CD14-positive monocyte (primary cell): ENCODE data around the gene KISS1R. TPM values are rescaled to one million over a fixed set of nuclear protein-coding genes. Genes with fewer than 3 reads are reported as not detected.

Experiments used
- DNase-seq, 3 donors: peaks; one replicate each; pipeline ENCODE4 v3.0.0-alpha.2; 2011 to 2022
- H2AFZ ChIP-seq: 2 replicates; pipeline ENCODE4 v1.6.0; 2012; ENCODE audit warnings: mild to moderate bottlenecking, low read depth, low read length, inconsistent platforms; ENCODE audit not compliant: insufficient read depth, poor library complexity, severe bottlenecking
- H3K27ac ChIP-seq, 2 donors: 1 replicate in 1 of 2; 2 replicates in 1 of 2; pipeline ENCODE4 v1.5.1; 2012 to 2013; ENCODE audit warnings: low read length in 2 of 2, control low read depth in 1 of 2, inconsistent platforms in 1 of 2, low read depth in 1 of 2, mild to moderate bottlenecking in 1 of 2
- H3K27me3 ChIP-seq, 2 donors: one replicate each; pipeline versions ENCODE4 v1.6.0 to v1.6.1; 2011 to 2013; ENCODE audit warnings: low read length in 2 of 2; ENCODE audit not compliant: control insufficient read depth in 2 of 2, insufficient read depth in 2 of 2
- H3K36me3 ChIP-seq, 2 donors: replicated peaks in 1 of 2; 1 replicate in 1 of 2; 2 replicates in 1 of 2; pipeline versions ENCODE4 v1.5.1 to v1.6.1; 2012 to 2013; ENCODE audit warnings: low read length in 2 of 2, control low read depth in 1 of 2, inconsistent platforms in 1 of 2, mild to moderate bottlenecking in 1 of 2; ENCODE audit not compliant: insufficient read depth in 2 of 2, control insufficient read depth in 1 of 2
- H3K4me1 ChIP-seq, 2 donors: 1 replicate in 1 of 2; 2 replicates in 1 of 2; pipeline versions ENCODE4 v1.5.1 to v1.6.1; 2012 to 2013; ENCODE audit warnings: low read length in 2 of 2, control low read depth in 1 of 2, inconsistent platforms in 1 of 2, mild to moderate bottlenecking in 1 of 2, moderate library complexity in 1 of 2; ENCODE audit not compliant: insufficient read depth in 2 of 2, control insufficient read depth in 1 of 2
- H3K4me2 ChIP-seq: replicated peaks from 2 replicates; pipeline ENCODE3; 2012; ENCODE audit warnings: low read length, moderate library complexity, mild to moderate bottlenecking; ENCODE audit not compliant: poor library complexity, severe bottlenecking; ENCODE audit errors: extremely low read depth
- H3K4me3 ChIP-seq, 3 experiments: fragments of 200-600 bp in 1 of 3; sonication (generic) in 1 of 3; replicated peaks in 1 of 3; 1 replicate in 2 of 3; 2 replicates in 1 of 3; pipeline ENCODE4 v1.5.1; 2011 to 2013; ENCODE audit warnings: low read length in 3 of 3, mild to moderate bottlenecking in 3 of 3, control low read depth in 2 of 3, low read depth in 2 of 3, inconsistent platforms in 1 of 3, moderate library complexity in 1 of 3
- H3K79me2 ChIP-seq: 2 replicates; pipeline ENCODE4 v1.6.0; 2012; ENCODE audit warnings: mild to moderate bottlenecking, control low read depth, inconsistent platforms, low read length, moderate library complexity; ENCODE audit not compliant: insufficient read depth
- H3K9ac ChIP-seq: 2 replicates; pipeline ENCODE4 v1.6.0; 2017; ENCODE audit warnings: low read length, mild to moderate bottlenecking; ENCODE audit not compliant: insufficient read depth, poor library complexity, severe bottlenecking
- H3K9me3 ChIP-seq, 2 donors: replicated peaks in 1 of 2; 1 replicate in 1 of 2; 2 replicates in 1 of 2; pipeline versions ENCODE4 v1.5.1 to v1.6.1; 2012 to 2013; ENCODE audit warnings: low read length in 2 of 2, control low read depth in 1 of 2; ENCODE audit not compliant: control insufficient read depth in 1 of 2, insufficient read depth in 1 of 2
- H4K20me1 ChIP-seq: 2 replicates; pipeline ENCODE4 v1.6.0; 2012; ENCODE audit warnings: mild to moderate bottlenecking, low read length, control low read depth, moderate library complexity; ENCODE audit not compliant: insufficient read depth
- H3K27ac Mint-ChIP-seq, 7 donors: one replicate each; pipeline ENCODE4 v1.8.0; 2020; ENCODE audit warnings: mild to moderate bottlenecking in 7 of 7, mixed read lengths in 7 of 7, moderate library complexity in 6 of 7, inconsistent platforms in 2 of 7
- H3K27me3 Mint-ChIP-seq, 3 donors: one replicate each; pipeline ENCODE4 v1.8.0; 2021 to 2022; ENCODE audit warnings: low read depth in 3 of 3, mild to moderate bottlenecking in 3 of 3, mixed read lengths in 3 of 3, moderate library complexity in 3 of 3, inconsistent platforms in 1 of 3
- H3K36me3 Mint-ChIP-seq, 2 donors: one replicate each; pipeline ENCODE4 v1.8.0; 2020; ENCODE audit warnings: mixed read lengths in 2 of 2, inconsistent platforms in 1 of 2, mild to moderate bottlenecking in 1 of 2
- H3K4me1 Mint-ChIP-seq: one replicate; pipeline ENCODE4 v1.8.0; 2020; ENCODE audit warnings: mild to moderate bottlenecking, mixed read lengths
- H3K4me3 Mint-ChIP-seq, 2 donors: one replicate each; pipeline ENCODE4 v1.8.0; 2020; ENCODE audit warnings: mild to moderate bottlenecking in 2 of 2, mixed read lengths in 2 of 2, moderate library complexity in 1 of 2
- H3K9me3 Mint-ChIP-seq, 7 donors: one replicate each; pipeline ENCODE4 v1.8.0; 2020 to 2022; ENCODE audit warnings: mixed read lengths in 7 of 7, mild to moderate bottlenecking in 6 of 7, moderate library complexity in 6 of 7, inconsistent platforms in 2 of 7
- CTCF ChIP-seq: fragments of 200-600 bp; IDR thresholded peaks from one replicate; pipeline ENCODE4 v1.8.0; 2022; ENCODE audit warnings: antibody characterized with exemption, mild to moderate bottlenecking
- WGBS: methylation state at CpG from one replicate; pipeline ENCODE4 v1.1.5; 2013; ENCODE audit warnings: missing lambda C conversion rate; ENCODE audit not compliant: insufficient coverage; 5-methylcytosine and 5-hydroxymethylcytosine counted together
- intact Hi-C, 2 donors: fragments of 100-400 bp; cut with micrococcal nuclease; formaldehyde crosslinking; loops; one replicate each; pipeline versions ENCODE4 v1.15.0 to v1.15.1; 2023
- polyA plus RNA-seq, 3 donors: library from polyadenylated mRNA; depleted of rRNA in 1 of 3; unstranded in 2 of 3; stranded (reverse) in 1 of 3; fragments of 300-500 nt in 2 of 3; fragments of >200 nt in 1 of 3; fragmentation: Illumina TruSeq in 2 of 3; gene quantifications; 1 replicate in 2 of 3; 2 replicates in 1 of 3; pipeline ENCODE4 v1.2.3, GENCODE V29; 2012 to 2021

Gene KISS1R
- polyA plus RNA-seq, 3 donors, result not detected

GRCh38 chr19:964116-964520 lies 47.0 kb downstream of the KISS1R start:
- no peak overlapping the region for H3K4me3 ChIP-seq
- H2AFZ ChIP-seq, result no peak overlapping the region
- peaks cover 90% of the 10 kb centered on the region for H4K20me1 ChIP-seq
- intact Hi-C loops, result no loop called here
- peaks cover 88 to 97% of the 10 kb centered on the region in 2 donors for H3K36me3 ChIP-seq
- no peak overlapping the region for H3K27ac Mint-ChIP-seq
- no peak for DNase-seq
- H3K4me2 ChIP-seq, result no peak overlapping the region
- peaks cover 0 to 5% of the 10 kb centered on the region in 2 donors for H3K4me1 ChIP-seq
- no peaks in the 10 kb centered on the region for H3K27me3 ChIP-seq
- H3K9ac ChIP-seq, result no peak overlapping the region
- no peak for TF ChIP-seq CTCF
- peaks cover 53 to 95% of the 10 kb centered on the region in 2 donors for H3K36me3 Mint-ChIP-seq
- over 99% methylated on average over 16 of the region's 16 CpGs for WGBS
- H3K79me2 ChIP-seq, result peaks cover 36% of the 10 kb centered on the region
- H3K9me3 ChIP-seq, result peaks cover 0 to 3% of the 10 kb centered on the region in 2 donors
- no peak overlapping the region for H3K27ac ChIP-seq
- no peak overlapping the region for H3K4me3 Mint-ChIP-seq
- H3K9me3 Mint-ChIP-seq, result peaks cover 0 to 9% (median 7%) of the 10 kb centered on the region in 7 donors
- peaks cover 7% of the 10 kb centered on the region for H3K4me1 Mint-ChIP-seq
- H3K27me3 Mint-ChIP-seq, result no peaks in the 10 kb centered on the region

- Histone ChIP-seq H3K9me3 (peaks cover 0 to 9% of the 10 kb centered on the region in 2 donors), H3K4me1 (peaks cover 0 to 5% of the 10 kb centered on the region in 2 donors), H3K4me3 (no peak overlapping the region), H3K4me2 (no peak overlapping the region), H3K36me3 (peaks cover 89 to 95% of the 10 kb centered on the region in 2 donors), H3K9ac (no peak overlapping the region), H3K79me2 (peaks cover 27% of the 10 kb centered on the region), H4K20me1 (peaks cover 81% of the 10 kb centered on the region), H3K27ac (no peak overlapping the region), H2AFZ (no peak overlapping the region), H3K27me3 (no peaks in the 10 kb centered on the region)
- intact Hi-C loops, result no loop called here
- TF ChIP-seq CTCF, result no peak
- no peak for DNase-seq
- peaks cover 2 to 17% (median 9%) of the 10 kb centered on the region in 7 donors for H3K9me3 Mint-ChIP-seq
- 100% methylated on average over 12 of the region's 19 CpGs for WGBS
- peaks cover 5% of the 10 kb centered on the region for H3K4me1 Mint-ChIP-seq
- peak overlapping the region in 1 of 7 donors; percentile 16 for H3K27ac Mint-ChIP-seq
- no peaks in the 10 kb centered on the region for H3K27me3 Mint-ChIP-seq
- H3K36me3 Mint-ChIP-seq, result peaks cover 50 to 93% of the 10 kb centered on the region in 2 donors
- no peak overlapping the region for H3K4me3 Mint-ChIP-seq
Measured at GRCh38 chr19:964761-965694, 47.9 kb downstream of the KISS1R start.
